HCT116 (cell line): ENCODE measurements around the gene ZMYND19. TPM values are rescaled to one million over a fixed set of nuclear protein-coding genes. Genes with fewer than 3 reads are reported as not detected.
"Not testable (repeated sequence)": the region's sequence is repeated elsewhere in the genome, so short reads cannot be mapped to it uniquely, and the experiment has no call there.

ENCODE experiments used
- ATAC-seq: fragments of 200-7000 bp; cut with Tn5 transposase; 2 replicates; pipeline ENCODE4 v1.9.1; 2020; ENCODE audit warnings: mild to moderate bottlenecking, moderate library complexity
- BruUV-seq: library from RNA; stranded (reverse); fragments of 400-500 nt; replicated peaks from 2 replicates; lab custom pipeline; 2021; lab: Mats Ljungman, UMichigan
- CTCF ChIA-PET: fragments of 300-600 bp; sonication (Branson Sonifier 250); formaldehyde crosslinking; loops from one replicate; lab custom pipeline; 2021; ENCODE audit warnings: antibody characterized with exemption; lab: Charles Lee
- POLR2A ChIA-PET: fragments of 300-600, 350-600 bp; sonication (Branson Sonifier 250); formaldehyde crosslinking; loops from one replicate; lab custom pipeline; 2021; ENCODE audit warnings: antibody characterized with exemption; lab: Charles Lee
- RAD21 ChIA-PET, 2 experiments: fragments of 300-600 bp; sonication (Branson Sonifier 250); formaldehyde crosslinking; loops; one replicate each; lab custom pipeline; 2023; ENCODE audit warnings: low total read pairs in 2 of 2; ENCODE audit not compliant: uncharacterized antibody in 2 of 2, unreplicated experiment in 2 of 2, low non-redundant PET in 1 of 2; lab: Charles Lee
- DNase-seq: peaks from one replicate; pipeline ENCODE4 v3.0.0-alpha.2; 2010; ENCODE audit warnings: low read depth, low spot score
- H2AFZ ChIP-seq: fragments of 200-600 bp; shearing (Covaris generic), sonication (generic); 2 replicates; pipeline ENCODE4 v1.6.1; 2017; ENCODE audit warnings: low read depth, mixed run types, mixed read lengths, antibody characterized with exemption, low read length; ENCODE audit not compliant: poor library complexity, severe bottlenecking
- H3K27ac ChIP-seq: 2 replicates; pipeline ENCODE4 v1.5.1; 2012; ENCODE audit warnings: low read depth, low read length
- H3K27me3 ChIP-seq: fragments of 200-600 bp; sonication (generic); 2 replicates; pipeline ENCODE4 v1.6.1; 2016; ENCODE audit warnings: mixed run types, low read length, mixed read lengths; ENCODE audit not compliant: insufficient read depth
- H3K36me3 ChIP-seq, 2 experiments: fragments of 200-500 bp in 1 of 2; fragments of 200-600 bp in 1 of 2; sonication (Bioruptor generic) in 1 of 2; sonication (generic) in 1 of 2; 2 replicates each; pipeline versions ENCODE4 v1.5.1 to v1.6.1; 2014 to 2016; ENCODE audit warnings: low read length in 2 of 2, inconsistent platforms in 1 of 2, mixed read lengths in 1 of 2, mixed run types in 1 of 2; ENCODE audit not compliant: insufficient read depth in 2 of 2, control insufficient read depth in 1 of 2
- H3K4me1 ChIP-seq, 2 experiments: fragments of 200-600 bp in 1 of 2; sonication (generic) in 1 of 2; 2 replicates each; pipeline versions ENCODE4 v1.5.1 to v1.6.1; 2012 to 2017; ENCODE audit warnings: low read length in 2 of 2, inconsistent platforms in 1 of 2, mild to moderate bottlenecking in 1 of 2, mixed read lengths in 1 of 2, mixed run types in 1 of 2, moderate library complexity in 1 of 2; ENCODE audit not compliant: insufficient read depth in 2 of 2, control insufficient read depth in 1 of 2
- H3K4me2 ChIP-seq: fragments of 200-600 bp; sonication (generic); 2 replicates; pipeline ENCODE4 v1.6.1; 2017; ENCODE audit warnings: mixed run types, low read length, mixed read lengths
- H3K4me3 ChIP-seq, 2 experiments: fragments of 200-600 bp in 1 of 2; sonication (generic) in 1 of 2; replicated peaks in 1 of 2; 2 replicates each; pipeline ENCODE4 v1.5.1; 2011 to 2016; ENCODE audit warnings: low read length in 2 of 2, control low read depth in 1 of 2, low read depth in 1 of 2, mild to moderate bottlenecking in 1 of 2, mixed read lengths in 1 of 2, mixed run types in 1 of 2
- H3K79me2 ChIP-seq: fragments of 200-600 bp; sonication (generic); 2 replicates; pipeline ENCODE4 v1.6.1; 2017; ENCODE audit warnings: mild to moderate bottlenecking, mixed run types, low read length, moderate library complexity, mixed read lengths; ENCODE audit not compliant: insufficient read depth
- H3K9ac ChIP-seq: fragments of 200-600 bp; sonication (generic); 2 replicates; pipeline ENCODE4 v1.6.1; 2016; ENCODE audit warnings: low read length, mixed read lengths
- H3K9me2 ChIP-seq: fragments of 200-600 bp; sonication (generic), shearing (Covaris generic); 2 replicates; pipeline ENCODE4 v1.6.1; 2017; ENCODE audit warnings: mixed run types, mild to moderate bottlenecking, moderate library complexity; ENCODE audit not compliant: insufficient read depth
- H3K9me3 ChIP-seq, 2 experiments: fragments of 200-500 bp in 1 of 2; fragments of 200-600 bp in 1 of 2; sonication (Bioruptor generic) in 1 of 2; sonication (generic) in 1 of 2; 2 replicates each; pipeline ENCODE4 v1.6.1; 2014 to 2017; ENCODE audit warnings: low read length in 2 of 2, mixed read lengths in 2 of 2, inconsistent platforms in 1 of 2, low read depth in 1 of 2, mild to moderate bottlenecking in 1 of 2, mixed run types in 1 of 2, moderate library complexity in 1 of 2; ENCODE audit not compliant: control insufficient read depth in 1 of 2, insufficient read depth in 1 of 2
- H4K20me1 ChIP-seq: fragments of 200-600 bp; sonication (generic), shearing (Covaris generic); 2 replicates; pipeline ENCODE4 v1.6.1; 2017; ENCODE audit warnings: mixed run types, mild to moderate bottlenecking, moderate library complexity; ENCODE audit not compliant: insufficient read depth
- CBX3 ChIP-seq: IDR thresholded peaks from 2 replicates; pipeline ENCODE4 v1.6.1; 2012; ENCODE audit warnings: low read depth
- CEBPB ChIP-seq: IDR thresholded peaks from 2 replicates; pipeline ENCODE4 v1.6.1; 2012; ENCODE audit warnings: low read depth
- EZH2 ChIP-seq: fragments of 200-600 bp; sonication (generic); IDR thresholded peaks from 2 replicates; pipeline ENCODE4 v1.6.1; 2017; ENCODE audit warnings: antibody characterized with exemption, mixed run types
- TCF7L2 ChIP-seq: IDR thresholded peaks from 2 replicates; pipeline ENCODE4 v1.7.0; 2011; ENCODE audit warnings: borderline replicate concordance, inconsistent platforms; ENCODE audit not compliant: insufficient read depth, insufficient read length; ENCODE audit errors: extremely low read depth
- intact Hi-C: fragments of 100-400 bp; cut with micrococcal nuclease; formaldehyde crosslinking; loops from 2 replicates; pipeline ENCODE4 v1.10.0; 2022
- total RNA-seq: library from RNA; stranded (reverse); gene quantifications from one replicate; pipeline ENCODE4 v1.2.1, GENCODE V29; 2021; ENCODE audit not compliant: unreplicated experiment
- TF ChIP-seq, protein P1 (sequence below): IDR thresholded peaks from 2 replicates; pipeline ENCODE4 v1.6.1; 2012
- TF ChIP-seq, protein P2 (sequence below), 3 experiments: fragments of 200-600 bp in 1 of 3; sonication (generic) in 1 of 3; IDR thresholded peaks in 2 of 3; conservative IDR thresholded peaks in 1 of 3; 2 replicates each; pipeline ENCODE4 v1.5.1; 2012 to 2017; ENCODE audit warnings: low read depth in 2 of 3, low read length in 2 of 3, antibody characterized with exemption in 1 of 3, borderline replicate concordance in 1 of 3, control low read depth in 1 of 3, mild to moderate bottlenecking in 1 of 3, mixed read lengths in 1 of 3, mixed run types in 1 of 3, moderate library complexity in 1 of 3; ENCODE audit not compliant: insufficient read depth in 1 of 3
- TF ChIP-seq, protein P3 (sequence below): IDR thresholded peaks from 2 replicates; pipeline ENCODE4 v1.6.1; 2011; ENCODE audit warnings: mild to moderate bottlenecking, low read length, moderate library complexity; ENCODE audit not compliant: insufficient replicate concordance; ENCODE audit errors: extremely low read depth

The ZMYND19 gene
- total RNA-seq, 1 experiment from 2014 or later = 57.4 TPM

DNA sequence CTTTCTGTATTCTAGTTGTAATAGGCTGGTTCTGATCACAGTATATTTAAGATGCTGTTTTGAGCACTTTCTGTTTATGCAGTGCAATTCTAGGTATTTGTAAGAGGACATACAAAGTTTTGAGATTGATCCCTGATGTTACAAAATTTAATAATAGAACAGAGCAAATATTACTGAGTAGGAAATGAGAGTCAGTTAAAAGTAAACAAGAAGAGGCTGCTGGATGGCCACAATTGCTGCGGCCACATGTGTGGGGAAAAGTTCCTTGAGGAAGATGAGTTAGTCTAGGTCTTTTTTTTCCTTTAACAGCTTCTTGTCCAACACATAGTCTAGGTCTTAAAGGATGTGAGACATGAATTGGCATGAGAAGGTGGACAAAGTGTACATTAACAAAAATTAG, 39.8 kb upstream of the ZMYND19 start:
- intact Hi-C loops = loop anchor here (2.0 kb wide), 1 partner anchor 77 kb away; no protein-coding TSS in a partner anchor

DNA sequence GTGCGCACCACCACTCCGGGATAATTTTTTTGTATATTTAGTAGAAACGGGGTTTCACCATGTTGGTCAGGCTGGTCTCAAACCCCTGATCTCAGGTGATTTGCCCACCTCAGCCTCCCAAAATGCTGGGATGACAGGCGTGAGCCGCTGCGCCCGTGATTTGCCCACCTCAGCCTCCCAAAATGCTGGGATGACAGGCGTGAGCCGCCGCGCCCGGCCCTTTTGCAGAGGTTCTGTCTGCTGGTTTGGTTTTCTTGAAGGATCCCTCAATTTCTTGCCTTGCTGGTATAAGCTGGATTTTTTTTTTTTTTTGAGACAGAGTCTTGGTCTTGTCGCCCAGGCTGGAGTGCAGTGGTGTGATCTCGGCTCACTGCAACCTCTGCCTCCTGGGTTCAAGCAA, 37.1 kb upstream of the ZMYND19 start:
- H3K27ac ChIP-seq, H3K9ac ChIP-seq, H3K4me3 ChIP-seq, CTCF ChIA-PET, intact Hi-C loops, H3K4me2 ChIP-seq, H2AFZ ChIP-seq, H3K9me3 ChIP-seq, H3K27me3 ChIP-seq, H3K36me3 ChIP-seq, H3K4me1 ChIP-seq, POLR2A ChIA-PET, ATAC-seq, H4K20me1 ChIP-seq, BruUV-seq, H3K9me2 ChIP-seq, DNase-seq: not testable (repeated sequence)
- RAD21 ChIA-PET = interaction anchor here in 1 of 2 experiments (1.1 kb wide), 1 partner anchor 75 kb away, joined by 4 read pairs; no protein-coding TSS in a partner anchor
- peaks cover 99% of the 10 kb centered on the region for H3K79me2 ChIP-seq

More for the DNA sequence above, 39.8 kb upstream of the ZMYND19 start:
- Histone ChIP-seq H4K20me1 (no peaks in the 10 kb centered on the region; the same call in 1 of the 2 replicates), H3K79me2 (peaks cover 98% of the 10 kb centered on the region), H3K9ac (no peak overlapping the region), H2AFZ (no peak overlapping the region), H3K27ac (no peak overlapping the region), H3K36me3 (no peaks in the 10 kb centered on the region), H3K4me3 (no peak overlapping the region), H3K9me3 (no peaks in the 10 kb centered on the region), H3K27me3 (no peaks in the 10 kb centered on the region), H3K4me2 (no peak overlapping the region), H3K9me2 (no peaks in the 10 kb centered on the region), H3K4me1 (no peaks in the 10 kb centered on the region)
- RAD21 ChIA-PET = no interaction called here
- ATAC-seq = no peak
- POLR2A ChIA-PET = no interaction called here
- DNase-seq = no peak
- CTCF ChIA-PET = no interaction called here
- BruUV-seq = no TSS peak
- no peak for TF ChIP-seq TCF7L2
- TF ChIP-seq, protein P1, sequence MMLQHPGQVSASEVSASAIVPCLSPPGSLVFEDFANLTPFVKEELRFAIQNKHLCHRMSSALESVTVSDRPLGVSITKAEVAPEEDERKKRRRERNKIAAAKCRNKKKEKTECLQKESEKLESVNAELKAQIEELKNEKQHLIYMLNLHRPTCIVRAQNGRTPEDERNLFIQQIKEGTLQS = no peak
- no peak for TF ChIP-seq CEBPB
- TF ChIP-seq CBX3 = no peak
- TF ChIP-seq, protein P2, sequence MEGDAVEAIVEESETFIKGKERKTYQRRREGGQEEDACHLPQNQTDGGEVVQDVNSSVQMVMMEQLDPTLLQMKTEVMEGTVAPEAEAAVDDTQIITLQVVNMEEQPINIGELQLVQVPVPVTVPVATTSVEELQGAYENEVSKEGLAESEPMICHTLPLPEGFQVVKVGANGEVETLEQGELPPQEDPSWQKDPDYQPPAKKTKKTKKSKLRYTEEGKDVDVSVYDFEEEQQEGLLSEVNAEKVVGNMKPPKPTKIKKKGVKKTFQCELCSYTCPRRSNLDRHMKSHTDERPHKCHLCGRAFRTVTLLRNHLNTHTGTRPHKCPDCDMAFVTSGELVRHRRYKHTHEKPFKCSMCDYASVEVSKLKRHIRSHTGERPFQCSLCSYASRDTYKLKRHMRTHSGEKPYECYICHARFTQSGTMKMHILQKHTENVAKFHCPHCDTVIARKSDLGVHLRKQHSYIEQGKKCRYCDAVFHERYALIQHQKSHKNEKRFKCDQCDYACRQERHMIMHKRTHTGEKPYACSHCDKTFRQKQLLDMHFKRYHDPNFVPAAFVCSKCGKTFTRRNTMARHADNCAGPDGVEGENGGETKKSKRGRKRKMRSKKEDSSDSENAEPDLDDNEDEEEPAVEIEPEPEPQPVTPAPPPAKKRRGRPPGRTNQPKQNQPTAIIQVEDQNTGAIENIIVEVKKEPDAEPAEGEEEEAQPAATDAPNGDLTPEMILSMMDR (IDR thresholded peaks at IDR 0.05 in 2 of 3, conservative IDR thresholded peaks at IDR 0.05 in 1 of 3; ENCODE audit: borderline replicate concordance in 1 of 3, insufficient read depth in 1 of 3, low read depth in 2 of 3, low read length in 2 of 3) = no peak
- no peak for TF ChIP-seq EZH2
- TF ChIP-seq, protein P3, sequence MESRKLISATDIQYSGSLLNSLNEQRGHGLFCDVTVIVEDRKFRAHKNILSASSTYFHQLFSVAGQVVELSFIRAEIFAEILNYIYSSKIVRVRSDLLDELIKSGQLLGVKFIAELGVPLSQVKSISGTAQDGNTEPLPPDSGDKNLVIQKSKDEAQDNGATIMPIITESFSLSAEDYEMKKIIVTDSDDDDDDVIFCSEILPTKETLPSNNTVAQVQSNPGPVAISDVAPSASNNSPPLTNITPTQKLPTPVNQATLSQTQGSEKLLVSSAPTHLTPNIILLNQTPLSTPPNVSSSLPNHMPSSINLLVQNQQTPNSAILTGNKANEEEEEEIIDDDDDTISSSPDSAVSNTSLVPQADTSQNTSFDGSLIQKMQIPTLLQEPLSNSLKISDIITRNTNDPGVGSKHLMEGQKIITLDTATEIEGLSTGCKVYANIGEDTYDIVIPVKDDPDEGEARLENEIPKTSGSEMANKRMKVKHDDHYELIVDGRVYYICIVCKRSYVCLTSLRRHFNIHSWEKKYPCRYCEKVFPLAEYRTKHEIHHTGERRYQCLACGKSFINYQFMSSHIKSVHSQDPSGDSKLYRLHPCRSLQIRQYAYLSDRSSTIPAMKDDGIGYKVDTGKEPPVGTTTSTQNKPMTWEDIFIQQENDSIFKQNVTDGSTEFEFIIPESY = no peak
